ENCODE results near the gene SESN1. TPM values are rescaled to one million over a fixed set of nuclear protein-coding genes. Genes with fewer than 3 reads are reported as not detected.

SESN1 gene
- total RNA-seq, 1 experiment from 2014 or later = 17.5 TPM

- H2BK20ac ChIP-seq (ENCODE audit: low read depth, low read length, poor library complexity, severe bottlenecking) = no peak overlapping the region
- Mint-ChIP-seq H3K4me1 (no peaks in the 10 kb centered on the region), H3K36me3 (ENCODE audit: insufficient read depth in 1 of 3, low read depth in 3 of 3) (no peaks in the 10 kb centered on the region), H3K4me3 (no peak overlapping the region), H3K27me3 (ENCODE audit: low read depth) (no peaks in the 10 kb centered on the region), H3K27ac (no peak overlapping the region), H3K9me3 (no peaks in the 10 kb centered on the region)
- no peak overlapping the region for H4K8ac ChIP-seq (replicated peaks; ENCODE audit: insufficient read length, low read depth, low read length)
- no peak overlapping the region for H4K5ac ChIP-seq (ENCODE audit: insufficient read length, low read depth, low read length)
- H3K79me2 ChIP-seq (ENCODE audit: insufficient read depth, low read length) = no peaks in the 10 kb centered on the region
- H2AFZ ChIP-seq (ENCODE audit: low read length) = no peak overlapping the region
- H2BK12ac ChIP-seq (ENCODE audit: insufficient read length, low read depth, low read length) = no peak overlapping the region
- H2BK5ac ChIP-seq (ENCODE audit: insufficient read length, low read length) = no peak overlapping the region
- H3K9me3 ChIP-seq (ENCODE audit: control insufficient read depth, low read depth, low read length) = no peaks in the 10 kb centered on the region
- no peak overlapping the region for H3K18ac ChIP-seq (ENCODE audit: insufficient read length, low read depth, low read length)
- H3K27ac ChIP-seq (ENCODE audit: insufficient read length, low read depth, low read length) = no peak overlapping the region
- H3K56ac ChIP-seq (ENCODE audit: insufficient read length, low read depth, low read length) = no peak overlapping the region
- no peak overlapping the region for H3T11ph ChIP-seq (ENCODE audit: low read length)
- no peak overlapping the region for H2BK15ac ChIP-seq (ENCODE audit: low read depth, low read length)
- no CpG with 5 or more reads among the region's 3 CpGs for WGBS (ENCODE audit: extremely low coverage, insufficient read length, low lambda C conversion rate)
- H3K9ac ChIP-seq (ENCODE audit: extremely low read depth, insufficient read length, low read length) = no peak overlapping the region
- H3K4me2 ChIP-seq (ENCODE audit: insufficient read depth, insufficient read length, low read length) = no peak overlapping the region
- no peak for DNase-seq
- no peak overlapping the region for H3K23ac ChIP-seq (ENCODE audit: insufficient read length, low read depth, low read length)
- no peak overlapping the region for H2BK120ac ChIP-seq (ENCODE audit: low read depth, low read length, poor library complexity, severe bottlenecking)
- no peak overlapping the region for H2AK5ac ChIP-seq (ENCODE audit: insufficient read length, low read length)
- H3K4me1 ChIP-seq (ENCODE audit: insufficient read depth, low read length) = no peaks in the 10 kb centered on the region
- H3K14ac ChIP-seq (ENCODE audit: insufficient read depth, low read length) = no peak overlapping the region
- no peaks in the 10 kb centered on the region for H3K79me1 ChIP-seq (ENCODE audit: insufficient read depth, low read depth, low read length, poor library complexity, severe bottlenecking)
- no peaks in the 10 kb centered on the region for H3K27me3 ChIP-seq (ENCODE audit: insufficient read depth, low read length)
- no peak for TF ChIP-seq CTCF (conservative IDR thresholded peaks at IDR 0.05)
- no peaks in the 10 kb centered on the region for H4K20me1 ChIP-seq (ENCODE audit: control insufficient read depth, insufficient read depth, insufficient read length)
- no peak overlapping the region for H3K4ac ChIP-seq (ENCODE audit: low read depth, low read length)
- H3K23me2 ChIP-seq (ENCODE audit: insufficient read length, low read depth, low read length, poor library complexity, severe bottlenecking) = no peaks in the 10 kb centered on the region
- H4K91ac ChIP-seq (ENCODE audit: insufficient read length, low read depth, low read length) = no peak overlapping the region
Observed at GRCh38 chr6:109118871-109119354, 24.3 kb upstream of the SESN1 start.

Measured in H9 (cell line).